ENCODE measurements around the gene PRKCA. TPM values are rescaled to one million over a fixed set of nuclear protein-coding genes. Genes with fewer than 3 reads are reported as not detected.

The PRKCA gene
- total RNA-seq, 1 experiment from 2014 or later, result 22.6 TPM

- intact Hi-C loops (cut with micrococcal nuclease), result loop anchor here (5.0 kb wide), 1 partner anchor 235 kb away; no protein-coding TSS in a partner anchor
- POLR2A ChIA-PET (ENCODE audit: unreplicated experiment), result interaction anchor here (0.5 to 0.9 kb wide), 4 partner anchors 16 to 53 kb away, joined by 3 to 6 read pairs (median 4); no protein-coding TSS in a partner anchor
- peak; percentile 21 for ATAC-seq
- Histone ChIP-seq H3K4me3 (ENCODE audit: low read length) (peak overlapping the region; percentile 10; the same call in 1 of the 2 replicates), H2AFZ (ENCODE audit: low read length) (peak overlapping the region; percentile 37; the same call in 1 of the 2 replicates), H3K27ac (ENCODE audit: low read length) (peak overlapping the region; percentile 96), H3K4me2 (ENCODE audit: low read length) (peak overlapping the region; percentile 37), H3K27me3 (ENCODE audit: low read length) (no peaks in the 10 kb centered on the region), H3K4me1 (ENCODE audit: insufficient read depth, low read length) (peaks cover 67% of the 10 kb centered on the region), H4K20me1 (ENCODE audit: low read length) (no peaks in the 10 kb centered on the region), H3K36me3 (ENCODE audit: low read depth, low read length) (no peaks in the 10 kb centered on the region), H3K79me2 (ENCODE audit: low read length) (peaks cover 58% of the 10 kb centered on the region), H3K9ac (ENCODE audit: low read length) (peak overlapping the region; percentile 52), H3K9me2 (replicated peaks; ENCODE audit: low read length) (no peaks in the 10 kb centered on the region), H3K9me3 (ENCODE audit: low read length) (no peaks in the 10 kb centered on the region), H3F3A (ENCODE audit: low read length, unreplicated experiment) (peaks cover 9% of the 10 kb centered on the region)
- DNase-seq, result peak; percentile 83
- TF ChIP-seq EZH2phosphoT487 (IDR thresholded peaks at IDR 0.05; ENCODE audit: borderline replicate concordance, low read length), result no peak
- no peak for TF ChIP-seq CTCF (conservative IDR thresholded peaks at IDR 0.05; ENCODE audit: low read depth, low read length)
- no peak for TF ChIP-seq EZH2 (IDR thresholded peaks at IDR 0.05; ENCODE audit: low read length, unreplicated experiment)
- BruUV-seq (replicated peaks), result no TSS peak
- CTCF ChIA-PET, result interaction anchor here (0.9 kb wide), 1 partner anchor 16 kb away, joined by 4 read pairs; no protein-coding TSS in a partner anchor
These were observed 204.9 kb downstream of the PRKCA start for GRCh38 chr17:66507103-66507923.

- peaks cover 58% of the 10 kb centered on the region for H3K79me2 ChIP-seq (ENCODE audit: low read length)
- intact Hi-C loops (cut with micrococcal nuclease), result loop anchor here (2.0 to 5.0 kb wide), 3 partner anchors 59 to 236 kb away; partner anchors contain the start of gene PRKCA
- ATAC-seq (peak; percentile 4; the same call in 1 of the 2 replicates), DNase-seq (no peak)
- no peaks in the 10 kb centered on the region for H3K36me3 ChIP-seq (ENCODE audit: low read depth, low read length)
- no peak overlapping the region for H2AFZ ChIP-seq (ENCODE audit: low read length)
- peak overlapping the region; percentile 37 for H3K4me2 ChIP-seq (ENCODE audit: low read length)
- POLR2A ChIA-PET (ENCODE audit: unreplicated experiment), result interaction anchor here (0.5 to 1.5 kb wide), 5 partner anchors 15 to 204 kb away, joined by 3 to 10 read pairs (median 6); no protein-coding TSS in a partner anchor
- H3F3A ChIP-seq (ENCODE audit: low read length, unreplicated experiment), result peaks cover 9% of the 10 kb centered on the region
- H3K9me2 ChIP-seq (replicated peaks; ENCODE audit: low read length), result no peaks in the 10 kb centered on the region
- H3K4me3 ChIP-seq (ENCODE audit: low read length), result peak overlapping the region; percentile 10; the same call in 1 of the 2 replicates
- no peaks in the 10 kb centered on the region for H3K27me3 ChIP-seq (ENCODE audit: low read length)
- no peak for TF ChIP-seq EZH2 (IDR thresholded peaks at IDR 0.05; ENCODE audit: low read length, unreplicated experiment)
- peak overlapping the region; percentile 96 for H3K27ac ChIP-seq (ENCODE audit: low read length)
- no peaks in the 10 kb centered on the region for H3K9me3 ChIP-seq (ENCODE audit: low read length)
- no peaks in the 10 kb centered on the region for H4K20me1 ChIP-seq (ENCODE audit: low read length)
- peak overlapping the region; percentile 52 for H3K9ac ChIP-seq (ENCODE audit: low read length)
- BruUV-seq (replicated peaks), result no TSS peak
- CTCF ChIA-PET, result interaction anchor here (0.7 to 0.9 kb wide), 2 partner anchors 15 to 40 kb away, joined by 3 to 4 read pairs; no protein-coding TSS in a partner anchor
- H3K4me1 ChIP-seq (ENCODE audit: insufficient read depth, low read length), result peaks cover 58% of the 10 kb centered on the region
These were observed 205.8 kb downstream of the PRKCA start for GRCh38 chr17:66507982-66508760.
